IPS-NIHi7 (cell line): ENCODE measurements around the gene LRIG1.

Experiments used
- DNase-seq: peaks from one replicate; pipeline ENCODE4 v3.0.0; 2012; ENCODE audit warnings: mixed read lengths; ENCODE audit errors: extremely low spot score

Gene LRIG1

DNA sequence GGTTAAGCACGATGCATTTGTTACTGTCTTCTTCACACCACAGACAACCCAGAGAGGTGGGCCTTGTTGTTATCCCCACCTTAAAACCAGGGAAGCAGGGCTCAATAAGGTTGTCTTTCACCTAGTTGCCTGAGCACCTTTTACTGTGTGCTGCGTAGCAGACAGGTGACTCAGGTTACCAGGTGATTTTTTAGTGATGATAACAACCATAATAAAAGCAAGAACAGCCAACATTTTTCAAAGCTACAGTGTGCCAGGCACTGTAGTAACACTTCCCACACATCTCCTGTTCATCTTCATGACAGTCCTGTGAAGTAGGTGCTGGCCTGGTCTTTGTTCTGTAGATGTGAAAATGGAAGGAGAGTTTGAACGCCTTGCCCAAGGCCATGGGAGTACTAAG is 147.8 kb downstream of the LRIG1 start:
- DNase-seq = no peak

DNA sequence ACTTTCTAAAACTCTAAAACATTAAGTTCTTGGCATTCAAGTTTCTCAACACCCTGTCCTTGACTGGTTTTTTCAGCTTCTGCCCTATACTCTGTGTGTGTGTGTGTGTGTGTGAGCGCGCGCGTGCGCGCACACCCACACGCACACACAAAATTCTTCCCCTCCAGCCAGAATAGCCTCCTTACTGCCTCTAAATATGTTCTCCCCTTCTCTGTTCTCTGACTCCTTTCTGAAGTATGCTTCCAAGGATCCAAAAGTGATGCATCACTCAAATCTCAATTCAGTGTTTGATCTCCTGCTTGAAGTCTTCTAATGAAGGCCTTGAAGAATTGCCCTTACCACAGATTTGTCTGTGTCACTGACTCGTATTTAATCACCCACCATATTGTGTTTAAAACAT is 150.2 kb downstream of the LRIG1 start:
- DNase-seq = no peak

DNA sequence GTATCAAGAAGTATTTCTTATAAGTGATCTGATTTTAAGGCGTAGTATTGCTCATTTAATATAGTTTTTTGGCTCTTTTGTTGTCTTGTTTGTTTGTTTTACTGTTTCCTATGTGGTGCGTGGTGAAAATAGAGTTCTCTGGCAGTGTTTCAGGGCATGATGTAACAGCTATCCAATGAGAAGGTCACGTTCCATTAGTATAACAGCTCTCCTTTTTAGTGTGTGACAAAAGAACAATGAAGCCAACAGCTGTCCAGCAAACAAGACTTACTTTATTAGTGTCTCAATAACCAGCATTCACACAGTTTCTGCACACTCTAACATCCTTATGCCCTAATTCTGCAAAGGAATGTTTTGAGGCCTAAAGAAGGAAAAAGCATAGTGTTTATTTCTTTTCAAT is 152.1 kb downstream of the LRIG1 start:
- DNase-seq = no peak

DNA sequence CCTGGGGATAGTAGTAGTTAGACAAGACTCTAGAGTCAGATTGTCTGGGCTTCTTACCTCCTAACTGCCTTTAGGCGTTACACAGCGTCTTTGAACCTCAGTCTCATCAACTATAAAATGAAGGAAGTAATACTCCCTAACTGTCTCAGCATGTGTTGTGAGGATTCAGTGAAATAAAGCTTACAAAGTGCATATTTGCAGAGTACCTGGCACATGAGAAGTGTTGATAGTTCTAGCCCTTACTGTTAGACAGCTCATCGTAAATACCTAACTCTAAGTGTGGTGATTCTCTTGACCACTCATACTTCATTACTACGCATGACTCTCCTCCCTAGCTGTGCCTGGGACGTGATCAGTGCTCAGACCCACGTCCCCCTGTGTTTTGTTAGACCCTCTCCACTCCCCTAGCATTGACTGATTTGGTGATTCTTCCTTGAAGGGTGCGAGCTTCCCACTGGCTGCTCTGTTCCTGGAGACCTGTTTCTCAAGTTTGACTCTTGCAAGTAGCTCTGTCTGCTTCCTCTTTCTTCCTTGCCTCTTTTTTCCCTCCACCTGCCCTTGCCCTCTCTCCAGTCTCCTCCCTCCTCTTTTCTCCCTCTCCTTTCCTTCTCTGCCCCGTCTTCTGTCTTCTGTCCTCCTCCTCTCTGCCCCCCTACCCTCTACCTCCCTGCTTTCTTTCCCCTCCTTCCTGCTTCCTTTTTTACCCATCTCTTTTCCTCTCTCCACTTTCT is 155.8 kb downstream of the LRIG1 start:
- no peak for DNase-seq

DNA sequence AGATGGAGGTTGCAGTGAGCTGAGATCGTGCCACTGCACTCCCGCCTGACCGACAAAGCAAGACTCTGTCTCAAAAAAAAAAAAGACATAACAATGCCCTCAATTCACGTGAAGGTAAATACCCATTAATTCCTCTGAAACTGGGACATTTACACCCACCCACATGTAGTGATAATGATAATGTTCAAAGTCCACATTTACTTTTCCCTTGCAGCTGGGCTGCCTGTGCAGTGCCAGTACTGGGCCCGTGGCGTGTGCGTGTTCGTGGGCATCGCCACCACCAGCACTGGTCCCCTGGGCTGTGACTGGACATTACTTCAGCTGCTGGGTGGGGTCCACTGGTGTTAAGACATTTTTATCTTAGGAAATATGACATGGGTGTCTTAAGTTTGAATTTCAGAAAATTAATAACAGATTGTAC is 156.4 kb downstream of the LRIG1 start:
- DNase-seq = no peak

DNA sequence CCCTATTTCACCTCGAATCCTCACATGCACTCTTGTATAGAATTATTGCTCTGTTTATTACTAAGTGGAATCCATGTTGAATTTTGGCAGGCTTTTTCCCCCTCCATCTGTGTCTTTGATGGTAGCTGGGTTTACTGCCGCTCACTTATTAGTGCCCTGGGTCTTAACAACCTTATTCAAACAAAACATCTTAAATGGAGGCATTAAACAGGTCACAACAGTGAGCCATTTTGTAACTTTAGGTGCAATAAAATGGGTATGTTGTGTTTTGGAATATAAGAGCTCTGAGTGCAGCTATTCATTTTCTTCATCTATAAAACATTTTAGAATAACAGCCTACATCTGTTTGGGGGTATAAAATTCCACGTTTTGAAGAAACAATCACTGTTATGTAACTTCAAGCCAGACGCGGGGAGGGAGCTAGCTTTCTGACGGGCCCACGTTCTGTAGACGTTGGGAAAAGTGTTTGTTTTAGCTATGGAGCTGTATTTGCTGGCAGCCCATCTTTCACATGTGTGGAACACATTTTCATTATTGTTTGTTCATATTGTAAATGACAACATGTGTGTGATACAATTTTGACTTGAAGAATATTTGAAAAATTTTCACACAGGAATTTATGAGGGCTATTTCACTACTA is 158.0 kb downstream of the LRIG1 start:
- no peak for DNase-seq

DNA sequence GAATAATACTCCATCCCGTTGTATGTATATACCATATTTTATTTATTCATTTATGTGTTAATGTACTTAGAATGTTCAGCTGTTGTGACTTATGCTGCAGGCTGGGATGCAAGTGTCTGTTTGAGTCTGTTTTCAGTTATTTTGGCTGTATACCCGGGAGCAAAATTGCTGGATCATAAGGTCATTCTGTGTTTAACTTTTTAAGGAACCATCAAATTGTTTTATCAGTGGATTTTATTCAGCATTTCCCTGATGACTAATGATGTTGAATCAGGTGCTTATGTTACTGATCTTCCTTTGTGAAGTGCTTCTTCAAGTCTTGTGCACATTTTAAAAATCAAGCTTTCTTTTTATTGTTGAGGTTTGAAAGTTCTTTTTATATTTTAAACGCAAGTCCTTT is 161.9 kb downstream of the LRIG1 start:
- DNase-seq = no peak

DNA sequence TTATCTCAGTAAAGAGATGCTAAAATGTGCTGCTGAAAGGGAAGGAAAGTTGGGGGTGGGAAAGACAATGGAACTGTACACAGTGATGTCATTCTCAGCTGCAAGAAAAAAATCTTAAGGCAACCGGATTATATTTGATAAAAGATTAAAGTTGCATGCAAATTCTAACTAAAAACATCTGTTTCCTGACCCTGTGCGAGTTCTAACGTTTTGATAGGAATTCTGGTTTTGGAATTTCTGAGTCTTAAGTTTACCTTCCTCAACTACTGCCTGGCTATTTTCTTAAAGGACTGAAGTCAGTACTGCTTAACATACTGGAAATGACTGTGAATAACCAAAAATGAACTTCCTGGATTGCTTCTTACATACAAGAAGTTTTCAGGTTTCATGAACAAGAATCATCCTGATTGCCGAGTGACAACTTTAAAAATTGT is 164.5 kb downstream of the LRIG1 start:
- DNase-seq = no peak

DNA sequence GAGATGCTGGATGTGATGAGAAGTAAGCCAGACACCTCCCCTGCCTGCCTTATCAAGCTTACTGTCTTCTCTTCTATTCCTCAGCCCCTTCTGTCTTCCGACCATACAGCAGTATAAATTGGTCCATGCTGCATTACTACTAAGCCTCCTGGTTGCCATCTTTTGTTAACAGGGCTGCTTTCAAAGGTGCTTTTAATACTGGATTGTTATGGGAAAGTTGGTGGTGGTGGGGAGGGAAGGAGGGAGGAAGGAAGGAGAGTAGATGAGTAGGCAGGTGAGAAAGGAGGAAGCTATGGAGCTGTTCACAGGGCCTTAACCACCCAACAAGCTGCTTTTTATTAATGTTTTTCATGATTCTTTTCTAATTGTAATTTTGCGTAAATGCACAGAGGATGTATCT is 165.2 kb downstream of the LRIG1 start:
- peak; percentile 14 for DNase-seq
